Ascending aorta (tissue), 2 donors: ENCODE results near the gene PXMP4. TPM values are rescaled to one million over a fixed set of nuclear protein-coding genes. Genes with fewer than 3 reads are reported as not detected.
A peak's percentile ranks its signal among the peaks of the same experiment; 100 is the strongest.

Experiments
- DNase-seq, 2 donors: peaks; one replicate each; pipeline ENCODE4 v3.0.0-alpha.2; 2019; ENCODE audit warnings: low spot score in 2 of 2
- H3K27ac ChIP-seq, 2 donors: fragments of 200-600 bp; sonication (generic); one replicate each; pipeline ENCODE4 v1.5.1; 2016 to 2017; ENCODE audit warnings: mild to moderate bottlenecking in 1 of 2
- H3K27me3 ChIP-seq: fragments of 200-600 bp; sonication (generic); one replicate; pipeline ENCODE4 v1.5.1; 2017
- H3K36me3 ChIP-seq, 2 donors: fragments of 200-600 bp; sonication (generic); one replicate each; pipeline ENCODE4 v1.5.1; 2016
- H3K4me1 ChIP-seq, 2 donors: fragments of 200-600 bp; sonication (generic); one replicate each; pipeline ENCODE4 v1.5.1; 2016 to 2017; ENCODE audit warnings: mild to moderate bottlenecking in 1 of 2
- H3K4me3 ChIP-seq, 2 donors: fragments of 200-600 bp; sonication (generic); one replicate each; pipeline ENCODE4 v1.5.1; 2016 to 2017; ENCODE audit warnings: mild to moderate bottlenecking in 1 of 2
- H3K9me3 ChIP-seq, 2 donors: fragments of 200-600 bp; sonication (generic); one replicate each; pipeline ENCODE4 v1.5.1; 2016
- intact Hi-C: fragments of 100-400 bp; cut with DNase I; formaldehyde crosslinking; loops from one replicate; pipeline ENCODE4 v1.15.1; 2023
- total RNA-seq: library from RNA; depleted of rRNA; stranded (reverse); fragments of >200 nt; gene quantifications from one replicate; pipeline ENCODE4 v1.1.0, GENCODE V29; 2016
- TF ChIP-seq, protein P1 (sequence below), 3 experiments: fragments of 200-600 bp in 2 of 3; fragments of 450-650 bp in 1 of 3; sonication (generic) in 2 of 3; IDR thresholded peaks; one replicate each; pipeline ENCODE4 v1.5.1; 2016 to 2019; ENCODE audit warnings: antibody characterized with exemption in 3 of 3, mild to moderate bottlenecking in 1 of 3, moderate library complexity in 1 of 3

Gene PXMP4
- total RNA-seq, 1 donor from 2014 or later, result 38.0 TPM

DNA sequence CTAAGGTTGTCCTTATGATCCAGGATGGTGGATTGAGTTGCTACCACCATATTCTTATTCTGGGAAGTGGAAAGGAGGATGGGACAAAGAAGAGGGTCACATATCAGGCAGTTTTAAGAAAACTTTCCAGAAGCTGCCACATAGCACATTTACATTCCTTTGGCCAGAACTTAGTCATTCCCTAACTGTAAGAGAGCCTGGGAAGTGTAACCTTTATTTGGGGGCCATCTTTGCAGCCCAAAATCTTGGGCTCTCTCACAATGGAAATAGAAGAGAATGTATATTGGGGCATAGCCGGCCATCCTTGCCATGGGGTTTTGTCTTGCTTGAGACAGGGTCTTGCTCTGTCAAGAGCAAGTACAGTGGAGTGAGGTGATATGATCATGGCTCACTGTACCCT, 20.1 kb upstream of the PXMP4 start:
- Histone ChIP-seq H3K4me1 (no peaks in the 10 kb centered on the region), H3K27me3 (no peaks in the 10 kb centered on the region), H3K27ac (no peak overlapping the region), H3K4me3 (no peak overlapping the region), H3K9me3 (peaks cover 17 to 20% of the 10 kb centered on the region in 2 donors), H3K36me3 (peaks cover 0 to 3% of the 10 kb centered on the region in 2 donors)
- intact Hi-C loops, result no loop called here
- no peak for DNase-seq
- TF ChIP-seq, protein P1, sequence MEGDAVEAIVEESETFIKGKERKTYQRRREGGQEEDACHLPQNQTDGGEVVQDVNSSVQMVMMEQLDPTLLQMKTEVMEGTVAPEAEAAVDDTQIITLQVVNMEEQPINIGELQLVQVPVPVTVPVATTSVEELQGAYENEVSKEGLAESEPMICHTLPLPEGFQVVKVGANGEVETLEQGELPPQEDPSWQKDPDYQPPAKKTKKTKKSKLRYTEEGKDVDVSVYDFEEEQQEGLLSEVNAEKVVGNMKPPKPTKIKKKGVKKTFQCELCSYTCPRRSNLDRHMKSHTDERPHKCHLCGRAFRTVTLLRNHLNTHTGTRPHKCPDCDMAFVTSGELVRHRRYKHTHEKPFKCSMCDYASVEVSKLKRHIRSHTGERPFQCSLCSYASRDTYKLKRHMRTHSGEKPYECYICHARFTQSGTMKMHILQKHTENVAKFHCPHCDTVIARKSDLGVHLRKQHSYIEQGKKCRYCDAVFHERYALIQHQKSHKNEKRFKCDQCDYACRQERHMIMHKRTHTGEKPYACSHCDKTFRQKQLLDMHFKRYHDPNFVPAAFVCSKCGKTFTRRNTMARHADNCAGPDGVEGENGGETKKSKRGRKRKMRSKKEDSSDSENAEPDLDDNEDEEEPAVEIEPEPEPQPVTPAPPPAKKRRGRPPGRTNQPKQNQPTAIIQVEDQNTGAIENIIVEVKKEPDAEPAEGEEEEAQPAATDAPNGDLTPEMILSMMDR (IDR thresholded peaks at IDR 0.05), result no peak

DNA sequence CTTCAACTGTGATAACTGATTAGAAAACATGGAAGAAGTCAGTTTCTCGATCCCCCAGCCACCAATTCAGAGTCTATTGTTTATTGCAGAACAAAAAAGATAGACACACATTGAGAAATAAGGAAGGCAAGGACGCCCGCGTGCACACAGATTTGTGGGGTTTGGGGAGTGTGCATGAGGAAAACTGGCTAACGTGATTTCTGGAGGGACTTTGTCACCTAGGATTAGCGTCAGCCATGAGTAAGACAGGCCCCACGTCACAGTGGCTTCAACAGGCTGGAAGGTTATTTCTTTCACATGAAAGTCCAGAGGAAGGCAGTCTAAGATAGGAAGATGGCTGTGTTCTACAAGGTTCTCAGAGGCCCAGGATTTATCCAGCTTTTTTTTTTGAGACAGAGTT, 19.4 kb upstream of the PXMP4 start:
- H3K4me1 ChIP-seq, result no peaks in the 10 kb centered on the region
- no peak overlapping the region for H3K4me3 ChIP-seq
- no peak for DNase-seq
- TF ChIP-seq, protein P1 (IDR thresholded peaks at IDR 0.05), result no peak
- no peak overlapping the region for H3K27ac ChIP-seq
- no peaks in the 10 kb centered on the region for H3K27me3 ChIP-seq
- H3K9me3 ChIP-seq, result peaks cover 17 to 20% of the 10 kb centered on the region in 2 donors
- intact Hi-C loops, result no loop called here
- no peaks in the 10 kb centered on the region for H3K36me3 ChIP-seq

DNA sequence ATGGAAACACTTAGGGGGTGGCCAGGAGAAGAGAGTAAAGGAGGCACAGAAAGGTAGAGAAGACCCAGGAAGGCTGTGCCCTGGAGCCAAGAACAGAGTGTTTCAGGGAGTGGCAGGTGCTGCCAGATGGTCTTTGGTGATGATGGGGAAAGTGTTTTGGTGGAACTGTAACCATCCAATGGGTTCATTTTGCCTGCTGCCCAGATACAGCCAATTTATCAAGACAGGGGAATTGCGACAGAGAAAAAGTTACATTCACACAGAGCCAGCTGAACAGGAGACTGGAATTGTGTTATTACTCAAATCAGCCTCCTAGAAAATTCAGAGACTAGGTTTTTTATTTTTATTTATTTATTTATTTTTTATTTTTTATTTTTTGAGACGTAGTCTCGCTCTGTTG, 16.9 kb upstream of the PXMP4 start:
- H3K27me3 ChIP-seq, result no peaks in the 10 kb centered on the region
- DNase-seq, result no peak
- H3K4me3 ChIP-seq, result no peak overlapping the region
- TF ChIP-seq, protein P1 (IDR thresholded peaks at IDR 0.05), result no peak
- H3K4me1 ChIP-seq, result peaks cover 0 to 7% of the 10 kb centered on the region in 2 donors
- no peak overlapping the region for H3K27ac ChIP-seq
- intact Hi-C loops, result no loop called here
- H3K9me3 ChIP-seq, result peaks cover 17 to 20% of the 10 kb centered on the region in 2 donors
- H3K36me3 ChIP-seq, result no peaks in the 10 kb centered on the region

DNA sequence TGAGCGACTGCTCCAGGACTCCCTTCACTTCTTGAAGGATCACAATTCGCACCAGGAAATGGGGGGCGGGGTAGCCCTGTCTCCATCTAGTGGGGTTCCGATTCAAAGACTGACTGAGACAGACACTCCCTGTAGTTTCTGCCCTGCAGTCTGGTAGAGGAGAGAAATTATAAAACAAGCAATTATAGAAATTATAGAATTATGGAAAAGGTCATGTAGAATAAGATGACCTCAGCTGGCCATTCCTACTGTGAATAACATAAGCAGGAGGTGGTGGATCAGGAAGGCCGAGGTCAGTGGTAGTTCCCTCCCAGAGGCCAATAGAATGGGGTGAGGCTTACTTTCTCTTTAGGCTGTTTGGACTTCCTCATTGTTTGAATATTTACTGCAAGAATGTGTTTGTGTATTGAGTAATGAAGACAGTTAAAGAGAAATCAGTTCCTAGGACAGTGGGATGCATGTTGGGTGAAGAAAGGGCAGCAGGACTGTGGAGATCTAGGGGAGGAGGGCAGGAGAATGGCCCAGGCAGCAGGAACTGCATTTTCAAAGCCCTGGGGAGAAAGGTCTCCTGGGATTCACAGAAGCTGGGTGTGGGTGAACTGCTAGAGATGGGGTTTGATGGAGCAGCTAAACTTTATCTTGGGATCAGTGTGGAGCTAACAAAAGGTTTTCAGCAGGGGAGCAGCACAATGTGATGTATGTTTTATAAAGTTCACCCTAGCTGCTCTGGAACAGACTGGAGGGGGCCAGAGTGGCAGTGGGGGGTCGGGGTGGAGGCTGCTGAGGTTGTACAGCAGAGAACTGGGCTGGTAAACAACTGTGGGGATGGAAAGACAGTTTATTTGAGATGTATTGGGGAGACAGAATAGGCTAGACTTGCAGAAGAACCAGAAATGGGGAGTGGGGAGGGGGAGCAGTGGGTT, 13.8 kb upstream of the PXMP4 start:
- Histone ChIP-seq H3K27ac (peak overlapping the region; percentile 22 to 84), H3K9me3 (peaks cover 17 to 20% of the 10 kb centered on the region in 2 donors), H3K4me3 (no peak overlapping the region), H3K27me3 (no peaks in the 10 kb centered on the region), H3K4me1 (peaks cover 0 to 9% of the 10 kb centered on the region in 2 donors), H3K36me3 (no peaks in the 10 kb centered on the region)
- DNase-seq, result no peak
- TF ChIP-seq, protein P1 (IDR thresholded peaks at IDR 0.05), result no peak
- intact Hi-C loops, result loop anchor here (2.0 to 5.0 kb wide), 3 partner anchors 59 to 247 kb away; partner anchors contain the start of genes CHMP4B and NECAB3

DNA sequence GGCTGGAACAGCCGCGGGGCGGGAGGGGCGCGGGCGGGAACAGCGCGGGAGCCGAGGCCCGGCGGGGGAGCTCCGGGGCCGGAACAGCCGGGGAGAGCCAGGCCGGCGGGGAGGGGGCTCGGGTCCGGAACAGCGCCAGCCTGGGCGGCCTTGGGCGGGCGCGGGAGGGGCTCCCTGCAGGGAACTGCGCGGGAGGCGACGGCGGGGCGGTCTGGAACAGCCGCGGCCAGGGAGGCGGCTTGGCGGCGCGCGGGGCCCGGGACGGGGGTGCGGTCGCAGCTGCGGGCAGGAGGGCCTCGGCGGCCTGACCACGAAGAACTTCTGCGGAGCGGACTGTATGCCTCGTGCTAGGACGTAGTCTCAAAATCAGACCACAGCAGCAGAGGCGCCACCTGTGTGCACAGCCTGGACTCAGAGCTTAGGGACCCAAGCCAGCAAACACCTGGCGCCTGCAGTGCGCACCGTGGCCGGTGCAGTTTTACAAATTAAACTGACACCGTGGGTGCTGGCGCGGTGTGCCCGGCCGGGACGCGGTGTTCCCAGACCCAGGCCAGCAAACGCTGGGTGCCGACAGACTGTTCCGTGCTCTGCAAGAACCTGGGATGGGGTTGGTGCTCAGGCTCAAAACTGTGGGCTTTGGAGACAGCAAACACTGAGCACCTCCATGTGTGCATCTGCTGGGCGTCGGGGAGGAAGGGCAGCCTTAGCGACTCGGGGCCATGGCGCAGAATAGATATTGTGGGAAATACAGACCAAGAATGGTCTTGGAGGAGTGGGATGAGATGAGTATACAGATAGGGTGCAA, 12.3 kb upstream of the PXMP4 start:
- no peaks in the 10 kb centered on the region for H3K27me3 ChIP-seq
- no peaks in the 10 kb centered on the region for H3K36me3 ChIP-seq
- H3K9me3 ChIP-seq, result peaks cover 13 to 14% of the 10 kb centered on the region in 2 donors
- peak; percentile 33 to 91 for DNase-seq
- peak overlapping the region; percentile 68 to 84 for H3K27ac ChIP-seq
- peak overlapping the region; percentile 73 to 81 for H3K4me3 ChIP-seq
- H3K4me1 ChIP-seq, result peaks cover 0 to 9% of the 10 kb centered on the region in 2 donors
- TF ChIP-seq, protein P1 (IDR thresholded peaks at IDR 0.05), result no peak
- intact Hi-C loops, result loop anchor here (2.0 to 5.0 kb wide), 3 partner anchors 58 to 245 kb away; partner anchors contain the start of genes CHMP4B and NECAB3
